Activated CD4-positive, alpha-beta T cell treated with anti-CD3 and anti-CD28 coated beads for 48 hours (primary cell): Measurements from ENCODE around the gene ITPK1.

Source experiments
- DNase-seq: peaks from one replicate; pipeline ENCODE4 v3.0.0-alpha.2; 2020

The ITPK1 gene

GRCh38 chr14:93040443-93040842, 75.3 kb downstream of the ITPK1 start:
- DNase-seq, result no peak

DNA sequence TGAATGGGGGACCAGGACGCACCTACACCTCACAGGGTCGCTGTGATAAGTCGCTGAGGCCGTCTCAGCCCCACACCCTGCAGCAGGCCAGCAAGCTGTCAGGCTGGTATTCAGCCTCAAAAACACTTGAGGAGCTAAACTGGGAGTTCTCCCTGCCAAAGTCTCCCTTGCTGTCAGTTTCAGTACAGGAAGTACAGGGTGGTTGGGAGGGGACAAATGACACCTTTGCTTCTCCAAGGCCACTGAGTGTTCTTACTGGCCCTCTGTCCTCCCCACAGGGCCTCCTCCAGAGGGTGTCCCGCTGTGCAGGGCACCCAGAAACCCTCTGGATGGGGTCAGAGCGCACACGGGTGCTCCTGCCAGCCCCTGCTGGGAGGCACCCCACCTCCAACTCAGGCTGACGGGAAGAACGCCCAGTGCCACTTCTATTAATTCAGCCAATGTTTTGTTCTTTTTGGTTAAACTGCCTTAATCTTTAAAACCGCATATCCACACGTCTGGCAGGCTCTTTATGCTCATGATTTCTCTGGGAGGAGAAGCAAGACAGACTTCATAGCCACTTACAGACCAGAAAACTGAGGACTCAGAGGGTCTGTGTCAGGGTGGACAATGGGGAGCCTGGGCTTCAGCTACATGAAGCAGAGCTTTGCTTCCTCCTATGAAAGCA, 75.9 kb downstream of the ITPK1 start:
- DNase-seq, result no peak

DNA sequence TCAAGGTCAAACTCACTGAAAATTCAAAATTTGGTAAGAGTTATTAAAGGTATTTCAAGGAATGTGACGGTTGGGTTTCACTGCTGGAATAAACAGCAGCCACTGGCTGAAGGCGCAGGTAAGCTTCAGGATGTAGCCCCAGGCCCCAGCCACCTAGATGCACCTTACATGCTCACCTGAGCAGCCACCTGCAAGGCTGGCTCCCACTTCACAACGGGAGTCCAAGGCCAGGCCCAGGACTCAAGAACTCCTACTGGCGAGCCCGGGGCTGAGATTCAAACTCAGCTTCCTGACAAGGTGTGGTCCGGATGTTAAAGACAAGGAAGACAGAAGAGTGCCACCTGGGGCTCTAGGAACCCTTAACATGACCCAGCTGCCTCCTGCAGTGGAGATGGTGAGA, 78.4 kb downstream of the ITPK1 start:
- DNase-seq, result no peak

- no peak for DNase-seq
Measured at GRCh38 chr14:93036652-93037345, 78.9 kb downstream of the ITPK1 start.

DNA sequence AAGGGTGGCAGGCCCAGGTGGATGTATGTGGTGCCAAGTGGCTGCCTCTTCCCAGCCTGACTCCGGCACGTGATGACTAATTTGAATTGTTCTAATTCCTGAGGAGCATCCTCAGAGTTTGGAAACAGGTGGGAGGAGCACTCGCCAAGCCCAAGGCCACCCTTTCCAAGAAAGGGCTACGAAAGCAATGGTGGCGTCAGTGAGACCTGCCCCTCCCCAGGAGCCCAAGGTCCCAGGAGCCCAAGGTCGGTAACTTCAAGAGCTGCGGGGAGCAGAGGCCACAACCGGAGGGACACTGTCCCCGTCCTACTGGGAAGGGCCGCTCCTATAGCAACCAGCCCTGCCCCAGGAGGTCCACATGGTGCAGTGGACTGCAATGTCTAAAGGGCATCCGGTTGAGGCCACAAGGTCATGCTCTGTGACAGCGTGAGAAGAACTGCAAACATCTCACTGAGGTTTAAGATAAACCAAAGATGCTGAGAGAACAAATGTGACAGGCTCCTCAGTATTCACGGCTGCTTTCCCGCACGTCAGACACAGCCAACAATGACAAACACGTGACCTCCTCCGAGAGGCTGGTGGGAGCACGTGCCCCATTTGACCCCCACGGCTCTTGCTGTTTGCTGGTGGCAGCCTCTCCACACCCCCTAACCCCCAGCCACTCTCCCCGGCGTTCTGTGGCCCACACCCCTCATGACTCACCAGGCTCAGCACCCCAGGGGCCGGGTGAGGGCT, 79.6 kb downstream of the ITPK1 start:
- no peak for DNase-seq

GRCh38 chr14:93035585-93035916, 80.2 kb downstream of the ITPK1 start:
- no peak for DNase-seq

DNA sequence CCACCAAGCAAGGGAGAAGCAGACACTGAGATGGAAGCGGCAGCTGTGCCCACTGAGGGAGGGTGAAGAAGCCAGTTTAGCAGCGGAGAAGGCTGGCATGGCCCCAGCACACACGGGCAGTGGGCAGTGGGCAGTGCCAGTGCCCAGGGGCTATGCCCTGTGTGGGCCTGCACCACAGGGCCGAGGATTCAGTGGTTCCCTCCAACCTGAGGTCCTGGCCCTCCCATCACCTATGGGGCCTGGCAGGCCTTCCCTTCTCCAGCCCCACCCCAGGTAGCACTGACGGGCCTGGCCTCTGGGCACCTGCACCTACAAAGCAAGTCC, 81.1 kb downstream of the ITPK1 start:
- DNase-seq, result no peak

DNA sequence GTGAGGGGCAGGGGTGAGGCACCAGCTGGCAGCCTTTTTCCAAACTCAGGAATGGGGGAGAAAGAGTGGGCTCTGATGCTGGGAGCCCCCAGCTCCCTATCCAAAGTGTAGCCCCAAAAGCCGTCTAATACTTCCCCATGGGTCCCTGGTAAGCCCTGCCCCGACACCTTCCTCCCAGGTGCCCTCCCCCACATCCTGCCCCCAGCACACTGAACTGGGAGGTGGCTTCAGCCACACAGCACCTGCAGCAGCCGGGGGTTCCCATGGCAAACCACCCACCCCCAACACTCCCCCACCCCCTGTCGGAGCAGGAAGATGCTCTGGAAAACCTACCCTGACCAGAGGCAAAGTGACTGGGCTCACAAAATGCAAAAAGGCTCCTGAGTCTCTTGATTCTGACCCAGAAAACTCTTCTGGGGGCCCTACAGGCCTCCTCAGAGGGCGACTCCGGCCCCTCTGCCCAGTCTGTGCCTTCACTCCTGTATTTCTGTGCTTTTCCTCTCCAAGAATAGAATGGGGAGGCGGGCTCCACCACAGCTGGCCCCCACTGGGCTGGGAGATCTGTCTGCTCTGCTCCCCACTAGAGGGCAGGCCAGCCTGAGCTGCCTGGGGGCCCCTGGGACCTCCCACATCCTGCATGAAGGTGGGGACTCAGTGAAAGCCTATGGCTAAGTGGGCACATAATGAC, 81.6 kb downstream of the ITPK1 start:
- peak; percentile 42 for DNase-seq

DNA sequence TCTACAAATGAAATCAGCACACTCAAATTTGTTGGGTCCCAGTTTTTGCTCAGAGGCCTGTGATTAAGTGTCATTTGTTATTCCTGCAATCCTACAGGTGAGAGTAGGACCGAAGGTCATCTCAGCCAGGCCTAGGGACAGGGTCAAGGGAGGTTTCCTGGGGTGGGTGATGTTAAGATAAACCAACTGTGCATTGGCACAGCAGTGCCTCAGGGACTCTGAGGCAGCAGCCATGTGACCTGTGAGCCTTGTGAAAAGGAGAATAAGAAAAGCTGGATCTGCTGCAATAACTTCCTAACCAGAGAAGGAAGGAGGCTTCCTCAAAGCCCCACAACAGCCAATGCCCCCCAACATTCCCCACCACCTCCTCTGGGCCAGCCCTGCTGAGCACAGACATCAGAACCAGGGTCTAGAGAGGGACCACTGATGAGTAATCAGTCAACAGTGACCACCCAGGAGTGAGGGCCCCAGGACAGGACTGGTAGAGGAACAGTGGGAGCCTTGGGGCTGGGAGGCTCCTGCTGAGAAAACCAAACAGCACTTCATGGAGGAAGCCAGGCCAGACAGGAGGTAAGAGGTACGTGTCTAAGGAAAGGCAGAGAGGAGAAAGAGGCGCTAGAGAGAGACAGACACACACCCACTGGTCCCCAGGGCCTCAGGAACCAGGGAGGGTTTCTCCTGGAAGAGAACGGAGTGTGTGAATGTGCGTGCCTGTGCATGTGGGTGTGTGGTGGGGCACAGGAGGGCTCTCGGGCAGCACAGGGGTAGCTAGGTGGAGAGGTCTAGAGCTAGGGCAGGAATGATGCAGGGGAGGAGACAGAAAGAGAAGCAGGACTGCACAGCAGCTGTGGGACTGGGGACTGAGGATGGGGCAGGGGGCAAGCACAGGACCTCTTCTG, 82.4 kb downstream of the ITPK1 start:
- no peak for DNase-seq

- no peak for DNase-seq
Measured at GRCh38 chr14:93032421-93032936, 83.2 kb downstream of the ITPK1 start.

DNA sequence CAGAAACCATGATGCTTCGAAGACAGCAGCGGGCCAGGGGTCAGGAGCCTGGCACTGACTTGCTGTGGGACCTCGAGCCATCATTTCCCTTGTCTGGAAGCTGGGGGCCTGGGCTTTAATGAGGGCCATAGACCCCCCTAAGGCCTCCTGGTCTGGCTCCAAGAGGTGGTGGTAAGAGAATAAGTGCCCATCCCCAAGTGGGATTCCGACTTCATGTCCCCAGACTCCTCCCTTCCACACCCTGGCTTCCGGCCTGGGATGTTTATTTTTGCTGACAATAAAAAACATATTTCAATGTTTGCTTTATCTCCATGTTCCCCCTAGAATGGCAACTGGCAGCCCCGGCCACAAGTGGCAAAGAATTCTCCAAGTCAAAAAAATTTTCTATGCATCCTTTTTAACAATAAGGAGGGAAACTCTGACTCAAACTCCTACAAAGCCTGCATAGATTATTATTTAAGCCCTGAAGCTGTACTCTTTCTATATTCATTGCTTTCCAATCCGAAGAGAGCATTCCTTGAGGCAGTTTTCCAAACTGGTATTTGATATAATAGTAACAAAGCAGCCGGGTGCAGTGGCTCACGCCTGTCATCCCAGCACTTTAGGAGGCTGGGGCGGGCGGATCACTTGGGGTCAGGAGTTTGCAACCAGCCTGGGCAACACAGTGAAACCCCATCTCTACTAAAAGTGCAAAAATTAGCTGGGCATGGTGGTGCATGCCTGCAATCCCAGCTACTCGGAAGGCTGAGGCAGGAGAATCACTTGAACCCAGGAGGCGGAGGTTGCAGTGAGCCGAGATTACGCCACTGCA, 84.0 kb downstream of the ITPK1 start:
- DNase-seq, result no peak

- no peak for DNase-seq
Measured at GRCh38 chr14:93030761-93031160, 85.0 kb downstream of the ITPK1 start.

- no peak for DNase-seq
Measured at GRCh38 chr14:93029911-93030508, 85.7 kb downstream of the ITPK1 start.

DNA sequence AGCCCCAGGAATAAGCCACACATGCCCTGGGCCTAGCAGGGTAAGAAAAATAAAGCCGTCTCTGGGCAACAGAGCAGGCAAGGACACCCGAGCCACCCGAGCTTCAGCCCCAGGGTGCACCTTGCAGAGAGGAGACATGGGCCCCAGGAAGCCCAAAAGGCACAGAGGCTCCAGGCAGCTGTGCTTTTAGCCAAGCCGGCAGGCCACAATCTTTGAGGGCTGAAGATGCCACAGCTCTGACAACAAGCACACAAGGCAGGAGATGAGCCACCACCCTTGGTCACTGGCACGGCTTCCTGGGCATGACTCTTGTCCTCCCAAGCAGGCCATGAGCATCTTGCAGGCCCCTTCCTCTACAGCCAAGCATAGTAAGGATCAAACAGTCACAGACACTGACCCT, 86.3 kb downstream of the ITPK1 start:
- no peak for DNase-seq

GRCh38 chr14:93028724-93029076, 87.0 kb downstream of the ITPK1 start:
- no peak for DNase-seq

- no peak for DNase-seq
Measured at GRCh38 chr14:93027810-93028723, 87.7 kb downstream of the ITPK1 start.

DNA sequence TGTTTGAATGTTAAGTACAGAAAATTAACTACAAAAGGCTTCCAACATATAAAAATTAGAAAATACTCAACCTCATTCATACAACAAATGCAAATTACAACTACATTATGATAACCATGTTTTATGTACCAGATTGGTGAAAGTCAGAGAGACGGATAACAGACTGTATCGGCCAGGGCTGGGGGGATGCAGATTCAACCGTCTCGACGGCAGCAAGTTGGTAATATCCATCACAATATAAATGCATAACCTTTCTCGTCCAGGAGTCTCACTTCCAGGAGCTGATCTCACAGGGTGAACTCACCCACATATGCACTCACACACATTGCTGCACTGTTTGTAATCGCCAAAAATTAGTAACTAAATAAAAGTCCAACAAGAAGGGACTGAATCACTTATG, 89.4 kb downstream of the ITPK1 start:
- no peak for DNase-seq

- peak; percentile 14 for DNase-seq
Measured at GRCh38 chr14:93025055-93025454, 90.7 kb downstream of the ITPK1 start.

GRCh38 chr14:93024493-93024892, 91.2 kb downstream of the ITPK1 start:
- DNase-seq, result no peak

GRCh38 chr14:93023802-93024434, 91.8 kb downstream of the ITPK1 start:
- no peak for DNase-seq
